OCI-LY1 (cell line): ENCODE data around the gene SEPTIN5.

Experiments
- CTCF ChIP-seq: fragments of 200-600 bp; sonication (generic), shearing (Covaris generic); IDR thresholded peaks from 2 replicates; pipeline ENCODE4 v1.5.1; 2017; ENCODE audit warnings: mild to moderate bottlenecking, antibody characterized with exemption, low read length, moderate library complexity, mixed read lengths
- EZH2 ChIP-seq: fragments of 200-600 bp; sonication (generic), shearing (Covaris generic); IDR thresholded peaks from 2 replicates; pipeline ENCODE4 v1.8.0; 2017; ENCODE audit warnings: borderline replicate concordance, mixed run types, mild to moderate bottlenecking, antibody characterized with exemption, low read length, moderate library complexity, mixed read lengths

GRCh38 chr22:19664951-19665783 lies 49.1 kb upstream of the SEPTIN5 start:
- TF ChIP-seq CTCF (no peak), EZH2 (no peak)
